ENCODE data around the gene MORN3. TPM values are rescaled to one million over a fixed set of nuclear protein-coding genes. Genes with fewer than 3 reads are reported as not detected.

Gene MORN3
- total RNA-seq, 3 donors from 2014 or later (not counting 1 experiment from before 2014, with no cell fraction given): 3.0 to 7.6 (median 4.4) TPM

- H3K36me3 Mint-ChIP-seq: no peaks in the 10 kb centered on the region
- no peaks in the 10 kb centered on the region for H3K27me3 Mint-ChIP-seq (ENCODE audit: low read depth in 2 of 2)
- Histone ChIP-seq H3K36me3 (ENCODE audit: control insufficient read depth, insufficient read depth, low read length) (no peaks in the 10 kb centered on the region), H3K4me1 (ENCODE audit: control insufficient read depth, insufficient read depth, low read length) (peaks cover 22% of the 10 kb centered on the region), H3K9me3 (ENCODE audit: control insufficient read depth, insufficient read depth, low read length) (no peaks in the 10 kb centered on the region), H3K4me3 (ENCODE audit: low read length) (no peak overlapping the region), H3K27ac (ENCODE audit: low read length) (no peak overlapping the region), H3K27me3 (ENCODE audit: control insufficient read depth, insufficient read depth, low read length) (no peaks in the 10 kb centered on the region)
- intact Hi-C loops (cut with micrococcal nuclease): no loop called here
- H3K27ac Mint-ChIP-seq: no peak overlapping the region
- no peak overlapping the region for H3K4me3 Mint-ChIP-seq
- DNase-seq: no peak
- no peaks in the 10 kb centered on the region for H3K9me3 Mint-ChIP-seq
- WGBS (ENCODE audit: insufficient coverage): 84% methylated on average over 6 of the region's 7 CpGs
- no peak for TF ChIP-seq CTCF (IDR thresholded peaks at IDR 0.05)
- H3K4me1 Mint-ChIP-seq: peaks cover 15 to 22% of the 10 kb centered on the region in 2 donors
- ATAC-seq: no peak
These were observed 56.0 kb downstream of the MORN3 start for GRCh38 chr12:121613462-121613861.

- Mint-ChIP-seq H3K4me3 (no peak overlapping the region), H3K27ac (peak overlapping the region in 1 of 2 donors; percentile 58), H3K27me3 (ENCODE audit: low read depth in 2 of 2) (no peaks in the 10 kb centered on the region), H3K36me3 (no peaks in the 10 kb centered on the region), H3K9me3 (no peaks in the 10 kb centered on the region), H3K4me1 (peaks cover 15 to 24% of the 10 kb centered on the region in 2 donors)
- Histone ChIP-seq H3K4me1 (ENCODE audit: control insufficient read depth, insufficient read depth, low read length) (peaks cover 20% of the 10 kb centered on the region), H3K27me3 (ENCODE audit: control insufficient read depth, insufficient read depth, low read length) (no peaks in the 10 kb centered on the region), H3K27ac (ENCODE audit: low read length) (no peak overlapping the region), H3K9me3 (ENCODE audit: control insufficient read depth, insufficient read depth, low read length) (no peaks in the 10 kb centered on the region), H3K4me3 (ENCODE audit: low read length) (no peak overlapping the region), H3K36me3 (ENCODE audit: control insufficient read depth, insufficient read depth, low read length) (no peaks in the 10 kb centered on the region)
- WGBS (ENCODE audit: insufficient coverage): 94% methylated on average over 2 of the region's 2 CpGs
- intact Hi-C loops (cut with micrococcal nuclease): no loop called here
- ATAC-seq: no peak
- no peak for TF ChIP-seq CTCF (IDR thresholded peaks at IDR 0.05)
- peak in 1 of 2 donors; percentile 42 for DNase-seq
These were observed 58.1 kb downstream of the MORN3 start for GRCh38 chr12:121611306-121611705.

- ATAC-seq (no peak), DNase-seq (no peak)
- Histone ChIP-seq H3K36me3 (ENCODE audit: control insufficient read depth, insufficient read depth, low read length) (no peaks in the 10 kb centered on the region), H3K27ac (ENCODE audit: low read length) (no peak overlapping the region), H3K4me1 (ENCODE audit: control insufficient read depth, insufficient read depth, low read length) (peaks cover 14% of the 10 kb centered on the region), H3K4me3 (ENCODE audit: low read length) (no peak overlapping the region), H3K9me3 (ENCODE audit: control insufficient read depth, insufficient read depth, low read length) (no peaks in the 10 kb centered on the region), H3K27me3 (ENCODE audit: control insufficient read depth, insufficient read depth, low read length) (no peaks in the 10 kb centered on the region)
- intact Hi-C loops (cut with micrococcal nuclease): no loop called here
- H3K4me1 Mint-ChIP-seq: peaks cover 15 to 22% of the 10 kb centered on the region in 2 donors
- no peaks in the 10 kb centered on the region for H3K36me3 Mint-ChIP-seq
- no peak overlapping the region for H3K4me3 Mint-ChIP-seq
- TF ChIP-seq CTCF (IDR thresholded peaks at IDR 0.05): no peak
- H3K27ac Mint-ChIP-seq: peak overlapping the region in 1 of 2 donors; percentile 14
- 92% methylated on average over 10 of the region's 11 CpGs for WGBS (ENCODE audit: insufficient coverage)
- H3K27me3 Mint-ChIP-seq (ENCODE audit: low read depth in 2 of 2): no peaks in the 10 kb centered on the region
- H3K9me3 Mint-ChIP-seq: no peaks in the 10 kb centered on the region
These were observed 59.0 kb downstream of the MORN3 start for GRCh38 chr12:121610239-121611149.
